OCI-LY7 (cell line): ENCODE data around the gene RFNG. TPM values are rescaled to one million over a fixed set of nuclear protein-coding genes. Genes with fewer than 3 reads are reported as not detected.

ENCODE experiments used
- BruUV-seq: library from RNA; stranded (reverse); fragments of 400-500 nt; replicated peaks from 2 replicates; lab custom pipeline; 2021; lab: Mats Ljungman, UMichigan
- CTCF ChIA-PET: fragments of 300-600 bp; sonication (Branson Sonifier 250); formaldehyde crosslinking; loops from one replicate; lab custom pipeline; 2022; ENCODE audit warnings: antibody characterized with exemption; ENCODE audit not compliant: unreplicated experiment; lab: Charles Lee
- POLR2A ChIA-PET: fragments of 300-600 bp; sonication (Branson Sonifier 250); formaldehyde crosslinking; loops from one replicate; lab custom pipeline; 2022; ENCODE audit warnings: antibody characterized with exemption; lab: Charles Lee
- DNase-seq: peaks from one replicate; pipeline ENCODE4 v3.0.0-alpha.2; 2015; ENCODE audit warnings: low spot score
- H2AFZ ChIP-seq: fragments of 200-600 bp; sonication (generic), shearing (Covaris generic); 2 replicates; pipeline ENCODE4 v1.6.1; 2014; ENCODE audit warnings: mild to moderate bottlenecking, antibody characterized with exemption, low read length, moderate library complexity
- H3K27ac ChIP-seq: fragments of 200-600 bp; sonication (generic); 2 replicates; pipeline ENCODE4 v1.5.1; 2014; ENCODE audit warnings: mixed run types, low read depth, mild to moderate bottlenecking, moderate library complexity, low read length, inconsistent platforms; ENCODE audit not compliant: poor library complexity, severe bottlenecking
- H3K36me3 ChIP-seq: fragments of 200-600 bp; sonication (generic); 2 replicates; pipeline ENCODE4 v1.6.1; 2014; ENCODE audit warnings: mild to moderate bottlenecking, antibody characterized with exemption, low read length, moderate library complexity, mixed read lengths; ENCODE audit not compliant: insufficient read depth
- H3K4me1 ChIP-seq: fragments of 200-600 bp; sonication (generic); 2 replicates; pipeline ENCODE4 v1.5.1; 2014; ENCODE audit warnings: mild to moderate bottlenecking, low read length; ENCODE audit not compliant: insufficient read depth, poor library complexity, severe bottlenecking
- H3K4me2 ChIP-seq: fragments of 200-600 bp; sonication (generic); 2 replicates; pipeline ENCODE4 v1.6.1; 2014; ENCODE audit warnings: mild to moderate bottlenecking, low read length
- H3K4me3 ChIP-seq: fragments of 200-600 bp; sonication (generic); 2 replicates; pipeline ENCODE4 v1.5.1; 2014; ENCODE audit warnings: mild to moderate bottlenecking, low read depth, low read length; ENCODE audit not compliant: poor library complexity, severe bottlenecking
- H3K79me2 ChIP-seq: fragments of 200-600 bp; sonication (generic); 2 replicates; pipeline ENCODE4 v1.6.1; 2016; ENCODE audit warnings: low read depth, mild to moderate bottlenecking, low read length, moderate library complexity, mixed read lengths; ENCODE audit not compliant: insufficient read depth
- H3K9me2 ChIP-seq: fragments of 200-600 bp; sonication (generic); 2 replicates; pipeline ENCODE4 v1.6.1; 2016; ENCODE audit warnings: mild to moderate bottlenecking, low read length, mixed read lengths; ENCODE audit not compliant: insufficient read depth
- H3K9me3 ChIP-seq: fragments of 200-600 bp; sonication (generic); 2 replicates; pipeline ENCODE4 v1.6.1; 2014; ENCODE audit warnings: mild to moderate bottlenecking, mixed run types, low read length, mixed read lengths
- H4K20me1 ChIP-seq: fragments of 200-600 bp; sonication (generic); 2 replicates; pipeline ENCODE4 v1.6.1; 2014; ENCODE audit warnings: mild to moderate bottlenecking, antibody characterized with exemption, low read length, moderate library complexity, mixed read lengths; ENCODE audit not compliant: insufficient read depth
- EZH2phosphoT487 ChIP-seq: fragments of 200-600 bp; sonication (generic); IDR thresholded peaks from 2 replicates; pipeline ENCODE4 v1.6.1; 2018; ENCODE audit warnings: low read depth, borderline replicate concordance, mild to moderate bottlenecking, mixed run types, antibody characterized with exemption, low read length, moderate library complexity, mixed read lengths
- intact Hi-C: fragments of 100-400 bp; cut with micrococcal nuclease; formaldehyde crosslinking; loops from one replicate; pipeline ENCODE4 v1.10.0; 2022; ENCODE audit not compliant: unreplicated experiment
- total RNA-seq, 2 experiments: library from RNA; depleted of rRNA in 1 of 2; stranded (reverse); fragments of >200 nt in 1 of 2; shearing (Covaris generic) in 1 of 2; gene quantifications; 2 replicates each; pipeline ENCODE4 v1.2.3, GENCODE V29; 2014 to 2022
- TF ChIP-seq, protein P1 (sequence below): fragments of 200-600 bp; sonication (generic); conservative IDR thresholded peaks from 2 replicates; pipeline ENCODE4 v1.5.1; 2014; ENCODE audit warnings: mild to moderate bottlenecking, antibody characterized with exemption, low read length, moderate library complexity, mixed read lengths

RFNG gene
- total RNA-seq, 2 experiments from 2014 or later = 47.3 to 59.4 TPM

DNA sequence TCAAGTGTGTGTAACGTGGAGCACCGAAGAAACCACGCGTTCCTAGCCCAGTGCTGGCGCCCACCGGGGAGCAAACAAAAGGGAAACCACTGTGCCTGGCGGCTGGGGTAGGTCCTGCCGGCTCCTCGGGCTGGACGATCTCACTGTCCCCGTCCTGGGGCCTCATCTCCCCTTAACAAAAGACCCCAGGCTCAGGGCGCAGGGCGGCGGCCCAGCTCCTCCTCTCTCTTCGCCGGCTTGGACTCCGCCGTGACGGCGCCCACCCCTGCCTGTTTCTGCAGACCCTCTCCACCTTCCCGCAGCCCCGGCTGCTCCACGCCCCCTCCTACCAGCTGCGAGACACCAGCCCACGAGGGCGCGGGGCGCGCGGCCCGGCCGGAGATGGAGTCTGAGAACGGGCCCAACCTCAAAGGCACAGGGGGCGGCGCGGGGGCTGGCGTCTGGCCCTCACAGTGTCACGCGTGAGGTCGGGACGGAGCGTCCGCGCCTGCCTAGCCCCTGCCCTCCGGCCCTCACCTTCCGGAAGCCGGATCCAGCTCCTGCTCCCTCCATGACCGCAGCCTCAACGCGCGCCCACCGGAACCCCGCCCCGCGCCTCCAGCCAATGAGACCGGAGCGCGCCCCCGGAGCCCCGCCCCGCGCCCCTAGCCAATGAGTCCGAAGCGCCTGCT lies 29.2 kb downstream of the RFNG start, which contains the start of gene CENPX:
Gene CENPX, minus strand, starts transcription at position 569 of the 671 bp plus-strand sequence. Its CDS starts 17 bp downstream, at position 552.
- POLR2A ChIA-PET = interaction anchor here (0.6 to 2.0 kb wide), 7 partner anchors 13 to 231 kb away, joined by 3 to 9 read pairs (median 4); partner anchors contain the start of genes DCXR and MCRIP1
- Histone ChIP-seq H3K4me2 (peak within 1 kb of the TSS; percentile 87), H3K4me3 (peak within 1 kb of the TSS; percentile 94), H3K36me3 (peaks cover 11% of the 10 kb centered on the region; the same call in 1 of the 2 replicates), H3K9me2 (no peaks in the 10 kb centered on the region), H3K27ac (peak within 1 kb of the TSS; percentile 44), H2AFZ (peak within 1 kb of the TSS; percentile 62), H3K4me1 (peaks cover 30% of the 10 kb centered on the region), H3K9me3 (no peaks in the 10 kb centered on the region), H4K20me1 (no peaks in the 10 kb centered on the region), H3K79me2 (peaks cover 12% of the 10 kb centered on the region; the same call in 1 of the 2 replicates)
- intact Hi-C loops = loop anchor here (1.0 to 2.0 kb wide), 2 partner anchors 56 to 131 kb away; partner anchors contain the start of genes ALYREF and ANAPC11
- no TSS peak for BruUV-seq
- DNase-seq = no peak
- CTCF ChIA-PET = interaction anchor here (0.7 to 3.8 kb wide), 5 partner anchors 12 to 214 kb away, joined by 3 to 19 read pairs (median 4); partner anchors contain the start of gene DCXR
- no peak for TF ChIP-seq EZH2phosphoT487
- TF ChIP-seq, protein P1, sequence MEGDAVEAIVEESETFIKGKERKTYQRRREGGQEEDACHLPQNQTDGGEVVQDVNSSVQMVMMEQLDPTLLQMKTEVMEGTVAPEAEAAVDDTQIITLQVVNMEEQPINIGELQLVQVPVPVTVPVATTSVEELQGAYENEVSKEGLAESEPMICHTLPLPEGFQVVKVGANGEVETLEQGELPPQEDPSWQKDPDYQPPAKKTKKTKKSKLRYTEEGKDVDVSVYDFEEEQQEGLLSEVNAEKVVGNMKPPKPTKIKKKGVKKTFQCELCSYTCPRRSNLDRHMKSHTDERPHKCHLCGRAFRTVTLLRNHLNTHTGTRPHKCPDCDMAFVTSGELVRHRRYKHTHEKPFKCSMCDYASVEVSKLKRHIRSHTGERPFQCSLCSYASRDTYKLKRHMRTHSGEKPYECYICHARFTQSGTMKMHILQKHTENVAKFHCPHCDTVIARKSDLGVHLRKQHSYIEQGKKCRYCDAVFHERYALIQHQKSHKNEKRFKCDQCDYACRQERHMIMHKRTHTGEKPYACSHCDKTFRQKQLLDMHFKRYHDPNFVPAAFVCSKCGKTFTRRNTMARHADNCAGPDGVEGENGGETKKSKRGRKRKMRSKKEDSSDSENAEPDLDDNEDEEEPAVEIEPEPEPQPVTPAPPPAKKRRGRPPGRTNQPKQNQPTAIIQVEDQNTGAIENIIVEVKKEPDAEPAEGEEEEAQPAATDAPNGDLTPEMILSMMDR = no peak

DNA sequence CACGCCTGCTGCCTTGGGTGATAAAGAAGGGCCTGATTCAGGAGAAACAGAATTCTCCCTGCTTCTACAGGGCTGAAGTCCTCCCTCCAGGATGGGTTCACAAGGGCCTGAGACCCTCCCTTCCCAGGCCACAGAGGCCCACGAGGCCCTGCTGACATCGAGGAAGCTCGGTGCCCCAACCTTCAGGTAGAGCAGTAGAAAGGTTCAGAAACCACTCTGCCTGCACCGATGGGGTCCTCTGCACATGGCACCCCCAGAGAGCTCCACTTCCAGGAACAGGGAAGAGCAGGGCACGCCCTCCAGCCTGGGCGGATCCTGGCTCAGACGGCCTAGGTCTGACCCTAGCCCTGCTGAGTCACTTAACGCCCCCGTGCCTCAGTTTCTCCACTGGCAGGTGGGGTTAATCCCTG lies 29.7 kb downstream of the RFNG start:
- peaks cover 30% of the 10 kb centered on the region for H3K4me1 ChIP-seq
- CTCF ChIA-PET = interaction anchor here (1.0 to 3.8 kb wide), 3 partner anchors 12 to 63 kb away, joined by 4 to 19 read pairs (median 9); partner anchors contain the start of gene DCXR
- H3K79me2 ChIP-seq = peaks cover 12% of the 10 kb centered on the region; the same call in 1 of the 2 replicates
- peak overlapping the region; percentile 87 for H3K4me2 ChIP-seq
- peak overlapping the region; percentile 44 for H3K27ac ChIP-seq
- BruUV-seq = no TSS peak
- peak; percentile 40 for DNase-seq
- intact Hi-C loops = loop anchor here (1.0 to 2.0 kb wide), 4 partner anchors 55 to 151 kb away; partner anchors contain the start of genes ALYREF, ANAPC11 and ARHGDIA
- POLR2A ChIA-PET = interaction anchor here (1.3 to 2.0 kb wide), 2 partner anchors 16 to 188 kb away, joined by 4 to 9 read pairs; partner anchors contain the start of genes DCXR and MCRIP1
- H3K36me3 ChIP-seq = peaks cover 11% of the 10 kb centered on the region; the same call in 1 of the 2 replicates
- H3K9me2 ChIP-seq = no peaks in the 10 kb centered on the region
- no peak for TF ChIP-seq EZH2phosphoT487
- H3K4me3 ChIP-seq = peak overlapping the region; percentile 94
- no peak overlapping the region for H2AFZ ChIP-seq
- no peaks in the 10 kb centered on the region for H3K9me3 ChIP-seq
- no peaks in the 10 kb centered on the region for H4K20me1 ChIP-seq
